NOMO-1 treated with dmso at 0.1 percent for 144 hours (cell line): Measurements from ENCODE around the gene SH3GL1.
A peak's percentile ranks its signal among the peaks of the same experiment; 100 is the strongest.

Experiments used
- DNase-seq: peaks from one replicate; lab custom pipeline; 2025; ENCODE audit not compliant: unreplicated experiment; lab: John Stamatoyannopoulos, UW

The SH3GL1 gene

GRCh38 chr19:4400135-4400936, at the start of gene SH3GL1:
TSS of gene SH3GL1 (minus strand) at chr19:4400547. CDS start at chr19:4400368, 179 bp downstream.
- DNase-seq, result peak; percentile 86

- no peak for DNase-seq
These were observed 49.3 kb upstream of the SH3GL1 start for GRCh38 chr19:4449639-4450028.

- DNase-seq, result no peak
These were observed 48.8 kb upstream of the SH3GL1 start for GRCh38 chr19:4449022-4449638.

DNA sequence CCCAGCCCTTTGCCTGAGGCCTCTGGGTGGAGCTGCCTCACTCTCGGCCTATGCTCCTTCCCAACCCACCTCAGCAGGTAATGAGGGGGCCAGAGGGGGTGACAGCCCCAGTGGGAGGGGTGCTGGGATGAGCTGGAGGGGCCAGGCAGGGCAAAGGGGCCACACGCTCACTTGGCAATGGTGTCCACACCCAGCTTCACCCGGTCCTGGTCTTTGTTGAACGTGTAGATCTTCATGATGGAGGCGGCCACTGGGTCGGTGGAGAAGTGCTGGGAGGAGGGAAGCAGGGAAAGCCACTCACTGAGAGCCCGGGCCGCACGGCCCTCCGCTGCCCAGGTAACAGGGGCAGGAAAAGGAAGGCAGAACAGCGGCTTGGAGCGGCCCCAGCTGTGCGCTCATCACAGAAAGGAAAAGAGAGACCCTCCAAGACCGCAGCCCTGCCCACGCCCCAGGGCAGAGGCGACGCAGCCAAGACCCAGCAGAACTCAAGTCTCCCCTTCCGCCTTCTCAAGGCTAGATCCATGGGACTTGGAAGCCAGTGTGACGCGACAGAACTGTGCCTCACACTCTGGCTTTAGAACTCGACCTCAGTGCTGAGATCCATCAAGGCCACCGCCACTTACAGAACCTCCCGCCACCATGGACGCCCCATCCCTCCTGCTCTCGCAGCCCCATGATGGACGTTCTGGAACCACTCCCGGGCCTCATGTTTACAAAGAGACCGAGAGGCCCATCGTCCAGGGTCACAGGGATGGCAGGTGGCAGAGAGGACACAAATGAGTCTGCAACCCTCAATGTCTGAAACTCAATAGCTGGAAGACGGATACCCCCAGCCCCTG, 48.0 kb upstream of the SH3GL1 start:
- no peak for DNase-seq

GRCh38 chr19:4447327-4448146, 47.2 kb upstream of the SH3GL1 start:
- no peak for DNase-seq

GRCh38 chr19:4446704-4447200, 46.4 kb upstream of the SH3GL1 start:
- no peak for DNase-seq

DNA sequence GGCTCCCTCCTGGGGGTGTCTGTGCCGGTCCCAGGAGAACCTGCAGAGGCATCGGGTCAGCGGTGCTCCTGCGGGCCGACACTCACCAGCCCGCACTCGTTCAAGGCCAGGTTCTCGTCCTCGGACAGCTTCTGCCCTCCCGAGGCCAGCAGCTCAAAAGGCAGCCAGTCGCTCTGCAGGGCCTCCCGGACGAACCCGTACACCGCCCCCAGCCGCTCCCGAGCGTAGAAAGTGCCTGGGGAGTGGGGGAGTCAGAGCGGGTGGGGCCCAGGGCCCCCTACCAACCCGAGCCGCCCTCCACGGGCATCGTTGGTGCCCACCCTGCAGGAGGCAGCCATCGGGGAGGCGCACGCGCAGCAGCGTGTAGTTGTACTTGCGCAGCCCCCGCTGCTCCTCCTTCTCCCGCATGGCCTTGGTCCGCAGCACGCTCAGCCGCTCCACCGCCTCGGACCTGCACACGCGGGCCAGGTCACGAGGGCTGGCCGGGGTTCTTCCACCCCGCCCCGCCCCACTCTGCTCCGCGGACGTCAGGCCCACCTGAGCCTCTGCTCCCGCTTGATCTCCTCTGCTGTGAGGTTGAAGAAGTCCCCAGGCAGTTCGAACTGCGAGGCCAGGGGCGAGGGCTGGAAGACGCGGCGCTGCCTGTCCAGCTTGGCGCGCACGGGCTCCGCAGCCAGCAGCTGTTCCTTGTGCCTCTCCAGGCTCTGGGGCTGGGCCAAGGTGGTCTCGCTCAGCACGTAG, 45.8 kb upstream of the SH3GL1 start:
- no peak for DNase-seq

DNA sequence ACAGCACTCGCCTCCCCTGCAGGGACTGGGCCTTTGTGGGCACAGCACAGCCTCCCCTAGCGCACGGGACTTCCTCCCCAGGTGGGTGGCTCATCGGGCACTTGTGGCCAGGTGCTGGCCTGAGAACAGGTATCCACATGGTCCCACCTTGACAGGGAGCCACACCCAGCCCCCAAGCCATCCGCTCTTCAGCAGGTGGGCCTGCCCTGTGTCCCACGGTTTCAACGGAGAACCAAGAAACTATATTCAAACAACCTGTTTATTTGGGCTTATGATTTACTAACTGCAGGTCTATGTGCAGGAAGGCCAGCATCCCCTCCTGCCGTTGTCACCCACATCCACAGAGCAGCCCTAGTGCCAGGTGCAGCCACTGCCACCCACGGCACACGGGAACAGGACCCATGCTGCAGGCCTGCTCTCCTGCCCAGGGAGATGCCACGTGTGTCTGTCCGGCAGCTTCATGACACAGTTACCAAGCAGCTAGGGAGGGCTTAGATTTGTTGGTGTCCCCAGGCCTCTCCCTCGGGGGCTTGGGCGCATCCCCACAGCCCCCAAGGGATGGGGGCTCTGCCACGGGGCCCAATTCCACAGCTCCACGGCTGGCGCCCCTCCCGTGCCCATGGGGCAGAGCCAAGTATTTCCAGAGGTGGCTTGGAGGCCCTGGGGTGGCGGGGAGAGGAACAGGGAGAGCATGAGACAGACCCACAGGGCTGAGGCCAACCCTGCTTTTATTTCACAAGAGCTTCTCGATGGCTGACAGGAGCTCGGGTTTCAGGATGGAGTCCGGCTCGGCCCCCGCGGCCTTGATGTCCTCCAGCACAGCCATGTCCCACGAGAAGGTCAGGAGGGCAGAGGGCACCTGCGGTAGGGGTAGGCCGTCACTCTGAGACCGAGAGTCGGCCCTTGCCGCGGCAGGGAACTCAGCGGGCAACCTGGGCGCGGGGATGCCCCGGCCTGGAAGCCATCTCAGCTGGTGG, 44.7 kb upstream of the SH3GL1 start:
- DNase-seq, result no peak

DNA sequence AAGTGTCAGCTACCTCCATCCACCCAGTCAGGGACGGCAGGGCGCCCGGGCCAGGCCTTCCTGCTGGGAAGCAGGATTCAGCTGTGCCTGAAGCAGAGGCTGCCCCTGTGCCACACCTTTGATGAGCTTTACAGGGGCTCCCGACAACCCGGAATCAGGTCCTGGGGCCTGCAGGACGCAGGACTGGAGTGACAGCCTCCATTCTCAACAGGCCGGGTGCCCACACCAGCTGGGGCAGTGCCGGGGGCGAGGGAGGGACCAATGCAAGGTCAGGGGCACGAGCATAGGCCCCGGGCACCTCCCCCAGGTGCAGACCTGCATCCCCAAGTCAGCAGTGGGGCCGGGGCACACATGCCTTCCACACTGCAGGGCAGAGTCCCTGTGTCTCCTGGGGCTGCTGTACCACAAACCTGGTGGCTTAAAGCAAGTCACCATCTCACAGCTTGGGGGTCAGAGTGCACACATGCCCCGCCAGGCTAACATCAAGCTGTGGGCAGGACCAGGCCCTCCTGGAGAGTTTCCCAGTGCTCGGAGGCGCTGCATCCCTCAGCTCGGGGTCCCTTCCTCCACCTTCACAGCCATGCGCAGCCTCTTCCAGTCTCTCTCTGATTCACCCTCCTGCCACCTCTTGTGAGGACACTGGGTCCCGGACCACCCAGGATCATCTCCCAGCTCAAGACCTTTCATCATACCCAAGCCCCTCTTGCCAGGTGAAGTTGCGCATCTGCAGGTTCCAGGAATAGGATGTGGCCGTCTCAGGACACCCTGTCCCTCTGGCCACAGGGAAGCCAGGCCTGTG, 43.8 kb upstream of the SH3GL1 start:
- no peak for DNase-seq

DNA sequence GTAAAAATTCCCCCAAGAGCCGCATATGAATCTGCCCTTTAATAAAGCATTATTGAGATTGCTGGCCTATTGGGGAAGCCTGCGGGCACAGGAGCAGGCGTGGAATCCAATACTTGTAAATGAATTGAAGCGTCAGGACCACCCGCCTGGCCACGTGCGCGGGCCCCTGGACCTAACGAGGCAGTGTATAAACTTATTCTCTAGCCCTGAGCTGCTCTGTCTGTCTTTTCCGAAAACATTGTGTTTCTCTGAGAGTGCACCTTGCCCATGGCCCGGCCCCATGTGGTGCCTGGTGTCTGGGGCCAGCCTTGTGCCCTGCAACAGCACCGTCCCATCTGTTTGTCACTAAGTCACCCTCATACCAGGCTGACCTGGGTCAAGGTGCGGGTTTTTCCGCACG, 42.8 kb upstream of the SH3GL1 start:
- no peak for DNase-seq

- DNase-seq, result no peak
These were observed 42.4 kb upstream of the SH3GL1 start for GRCh38 chr19:4442819-4443146.

DNA sequence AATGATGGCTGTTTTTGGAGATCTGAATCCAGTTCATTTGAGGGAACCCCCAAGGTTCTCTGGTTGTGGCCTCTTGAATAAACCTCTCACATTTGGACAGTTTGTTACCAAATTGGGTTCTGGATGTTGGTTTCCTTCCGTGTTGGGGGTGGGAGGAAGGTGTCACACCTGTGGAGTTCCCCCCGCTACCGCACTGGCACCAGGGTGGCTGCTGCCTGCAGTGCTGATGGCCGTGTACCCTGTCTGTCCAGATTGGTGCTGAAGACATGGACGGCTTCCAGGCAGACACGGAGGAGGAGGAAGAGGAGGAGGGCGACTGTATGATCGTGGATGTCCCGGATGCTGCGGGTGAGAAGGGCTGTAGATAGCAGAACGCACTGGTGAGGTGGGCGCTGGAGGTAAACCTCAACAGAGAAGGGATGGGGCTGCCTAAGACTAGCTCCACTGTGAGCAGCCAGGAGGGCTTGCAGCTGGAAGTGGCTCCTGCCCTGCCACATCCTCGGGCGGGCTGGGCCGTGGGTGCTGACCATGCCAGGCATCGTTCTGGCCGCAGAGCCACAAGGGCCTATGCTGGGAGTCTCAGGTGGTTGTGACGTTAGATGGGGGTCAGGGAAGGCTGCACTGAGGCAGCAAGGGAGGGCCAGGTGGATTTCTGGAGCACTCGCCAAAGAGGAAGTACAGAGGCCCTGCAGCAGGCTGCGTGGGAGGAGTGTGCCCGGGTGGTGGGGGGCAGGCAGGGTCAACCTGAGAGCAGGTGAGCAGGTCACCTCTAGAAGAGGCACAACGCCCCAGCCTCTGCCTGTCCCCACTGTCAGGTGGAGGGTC, 41.9 kb upstream of the SH3GL1 start:
- no peak for DNase-seq

- DNase-seq, result no peak
These were observed 38.9 kb upstream of the SH3GL1 start for GRCh38 chr19:4439243-4439642.

- no peak for DNase-seq
These were observed 36.8 kb upstream of the SH3GL1 start for GRCh38 chr19:4437103-4437502.

- DNase-seq, result no peak
These were observed 35.9 kb upstream of the SH3GL1 start for GRCh38 chr19:4436231-4436630.

GRCh38 chr19:4434391-4434790, 34.0 kb upstream of the SH3GL1 start:
- DNase-seq, result no peak

DNA sequence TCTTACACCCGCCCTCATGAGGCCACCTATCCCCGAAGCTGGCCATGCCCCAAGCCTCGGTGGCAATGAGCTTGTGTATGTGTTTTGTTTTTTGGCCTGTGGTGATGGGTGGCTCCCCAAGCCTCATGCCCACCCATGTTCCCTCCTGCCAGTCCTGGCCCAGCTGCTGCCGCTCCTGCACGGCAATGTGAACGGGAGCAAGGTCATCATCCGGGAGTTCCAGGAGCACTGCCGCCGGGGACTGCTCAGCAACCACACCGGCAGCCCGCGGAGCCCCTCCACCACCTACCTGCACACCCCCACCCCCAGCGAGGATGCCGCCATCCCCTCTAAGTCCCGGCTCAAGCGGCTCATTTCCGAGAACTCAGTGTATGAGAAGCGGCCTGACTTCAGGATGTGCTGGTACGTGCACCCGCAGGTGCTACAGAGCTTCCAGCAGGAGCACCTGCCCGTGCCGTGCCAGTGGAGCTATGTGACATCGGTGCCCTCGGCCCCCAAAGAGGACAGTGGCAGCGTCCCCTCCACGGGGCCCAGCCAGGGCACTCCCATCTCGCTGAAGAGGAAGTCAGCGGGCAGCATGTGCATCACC, 32.7 kb upstream of the SH3GL1 start:
- DNase-seq, result no peak
